B cell (primary cell): ENCODE measurements around the gene DNAJB6. TPM values are rescaled to one million over a fixed set of nuclear protein-coding genes. Genes with fewer than 3 reads are reported as not detected.

Experiments
- ATAC-seq: fragments of 200-7000 bp; cut with Tn5 transposase; one replicate; pipeline ENCODE4 v1.10.0; 2021; ENCODE audit warnings: low read depth, mild to moderate bottlenecking, moderate number of reproducible peaks, moderate library complexity
- CTCF ChIA-PET: fragments of 350-600 bp; sonication (Branson Sonifier 250); formaldehyde crosslinking; loops from one replicate; lab custom pipeline; 2021; ENCODE audit warnings: antibody characterized with exemption, inconsistent platforms; lab: Charles Lee
- POLR2A ChIA-PET: fragments of 350-600 bp; sonication (Branson Sonifier 250); formaldehyde crosslinking; loops from one replicate; lab custom pipeline; 2021; ENCODE audit warnings: antibody characterized with exemption; lab: Charles Lee
- DNase-seq: peaks from one replicate; pipeline ENCODE4 v3.0.0; 2013
- H2AFZ ChIP-seq: 2 replicates; pipeline ENCODE4 v1.6.1; 2012; ENCODE audit warnings: mild to moderate bottlenecking, low read depth, low read length; ENCODE audit not compliant: insufficient read depth, poor library complexity, severe bottlenecking
- H3K27ac ChIP-seq, 2 donors: 1 replicate in 1 of 2; 2 replicates in 1 of 2; pipeline ENCODE4 v1.5.1; 2012 to 2013; ENCODE audit warnings: low read length in 2 of 2, mild to moderate bottlenecking in 2 of 2, moderate library complexity in 1 of 2
- H3K27me3 ChIP-seq, 4 experiments: fragments of 200-600 bp in 1 of 4; sonication (generic) in 1 of 4; replicated peaks in 1 of 4; 1 replicate in 2 of 4; 2 replicates in 2 of 4; pipeline versions ENCODE4 v1.6.1 to v1.7.0; 2013 to 2016; ENCODE audit warnings: low read length in 3 of 4, mild to moderate bottlenecking in 2 of 4, mixed read lengths in 1 of 4, moderate library complexity in 1 of 4; ENCODE audit not compliant: insufficient read depth in 4 of 4, control insufficient read depth in 3 of 4; ENCODE audit errors: control extremely low read depth in 1 of 4
- H3K36me3 ChIP-seq, 2 experiments: replicated peaks in 1 of 2; 1 replicate in 1 of 2; 2 replicates in 1 of 2; pipeline versions ENCODE4 v1.6.1 to v1.7.1; 2013; ENCODE audit warnings: low read length in 1 of 2; ENCODE audit not compliant: insufficient read depth in 2 of 2, control insufficient read depth in 1 of 2; ENCODE audit errors: control extremely low read depth in 1 of 2, extremely low read depth in 1 of 2
- H3K4me1 ChIP-seq, 2 donors: fragments of 200-600 bp in 1 of 2; sonication (generic) in 1 of 2; 1 replicate in 1 of 2; 2 replicates in 1 of 2; pipeline versions ENCODE4 v1.5.1 to v1.6.1; 2013 to 2017; ENCODE audit warnings: low read length in 2 of 2; ENCODE audit not compliant: control insufficient read depth in 2 of 2, insufficient read depth in 2 of 2
- H3K4me2 ChIP-seq: replicated peaks from 2 replicates; pipeline ENCODE3; 2012; ENCODE audit warnings: mild to moderate bottlenecking, low read depth, low read length; ENCODE audit not compliant: poor library complexity, severe bottlenecking
- H3K4me3 ChIP-seq, 5 experiments: fragments of 200-600 bp in 1 of 5; sonication (generic) in 1 of 5; 1 replicate in 3 of 5; 2 replicates in 2 of 5; pipeline versions ENCODE4 v1.5.1 to v1.7.0; 2011 to 2016; ENCODE audit warnings: low read length in 4 of 5, mild to moderate bottlenecking in 4 of 5, low read depth in 2 of 5, control low read depth in 1 of 5, moderate library complexity in 1 of 5; ENCODE audit not compliant: insufficient read depth in 1 of 5; ENCODE audit errors: control extremely low read depth in 1 of 5, extremely low read depth in 1 of 5
- H3K79me2 ChIP-seq: fragments of 200-600 bp; sonication (generic); one replicate; pipeline ENCODE4 v1.6.0; 2016; ENCODE audit warnings: low read length; ENCODE audit not compliant: control insufficient read depth, insufficient read depth
- H3K9ac ChIP-seq: fragments of 200-600 bp; sonication (generic); 2 replicates; pipeline ENCODE4 v1.6.1; 2017; ENCODE audit warnings: mild to moderate bottlenecking, low read length, moderate library complexity
- H3K9me3 ChIP-seq, 3 donors: one replicate each; pipeline versions ENCODE4 v1.6.1 to v1.7.1; 2013; ENCODE audit warnings: low read length in 2 of 3; ENCODE audit not compliant: control insufficient read depth in 2 of 3, insufficient read depth in 1 of 3; ENCODE audit errors: control extremely low read depth in 1 of 3
- H4K20me1 ChIP-seq: 2 replicates; pipeline ENCODE4 v1.6.0; 2012; ENCODE audit warnings: mild to moderate bottlenecking, low read length; ENCODE audit not compliant: insufficient read depth, control insufficient read depth, poor library complexity, severe bottlenecking
- H3K27ac Mint-ChIP-seq: one replicate; pipeline ENCODE4 v1.8.0; 2021; ENCODE audit warnings: mixed read lengths
- H3K27me3 Mint-ChIP-seq: one replicate; pipeline ENCODE4 v1.8.0; 2021; ENCODE audit warnings: mixed read lengths
- H3K4me1 Mint-ChIP-seq: one replicate; pipeline ENCODE4 v1.8.0; 2021; ENCODE audit warnings: mixed read lengths
- H3K4me3 Mint-ChIP-seq: one replicate; pipeline ENCODE4 v1.8.0; 2021; ENCODE audit warnings: mixed read lengths
- H3K9me3 Mint-ChIP-seq: one replicate; pipeline ENCODE4 v1.8.0; 2022; ENCODE audit warnings: mixed read lengths; ENCODE audit not compliant: insufficient read depth
- CTCF ChIP-seq: fragments of 200-600 bp; IDR thresholded peaks from one replicate; pipeline ENCODE4 v1.8.0; 2022; ENCODE audit warnings: antibody characterized with exemption, mild to moderate bottlenecking
- EZH2 ChIP-seq: IDR thresholded peaks from 2 replicates; pipeline ENCODE4 v1.6.1; 2012; ENCODE audit warnings: borderline replicate concordance, low read depth, mild to moderate bottlenecking, moderate library complexity, low read length; ENCODE audit not compliant: insufficient read depth, poor library complexity, severe bottlenecking
- WGBS: methylation state at CpG from one replicate; pipeline ENCODE4 v1.1.5; 2013; ENCODE audit warnings: missing lambda C conversion rate; ENCODE audit not compliant: insufficient coverage; 5-methylcytosine and 5-hydroxymethylcytosine counted together
- intact Hi-C: fragments of 100-400 bp; cut with micrococcal nuclease; formaldehyde crosslinking; loops from one replicate; pipeline ENCODE4 v1.10.0; 2022
- polyA plus RNA-seq: library from polyadenylated mRNA; depleted of rRNA; stranded (reverse); fragments of >200 nt; gene quantifications from 2 replicates; pipeline ENCODE4 v1.2.3, GENCODE V29; 2012
- total RNA-seq, 2 donors: library from RNA; stranded (reverse); fragments of 120-200 nt in 1 of 2; gene quantifications; 1 replicate in 1 of 2; 2 replicates in 1 of 2; pipeline versions ENCODE4 v1.2.3 to v1.2.4, GENCODE V29; 2013 to 2022

The DNAJB6 gene
- total and polyA plus RNA-seq, 2 donors (not counting 1 experiment from before 2014, with no cell fraction given) = 22.4 to 116 TPM

- peaks cover 0 to 30% of the 10 kb centered on the region in 2 experiments for H3K36me3 ChIP-seq
- 97% methylated on average over 49 of the region's 49 CpGs for WGBS
- H3K9ac ChIP-seq = no peak overlapping the region
- H3K79me2 ChIP-seq = no peaks in the 10 kb centered on the region
- DNase-seq (no peak), ATAC-seq (no peak)
- Mint-ChIP-seq H3K27ac (no peak overlapping the region), H3K9me3 (no peaks in the 10 kb centered on the region), H3K27me3 (no peaks in the 10 kb centered on the region), H3K4me3 (no peak overlapping the region), H3K4me1 (no peaks in the 10 kb centered on the region)
- intact Hi-C loops = no loop called here
- H3K4me1 ChIP-seq = no peaks in the 10 kb centered on the region
- no peak overlapping the region for H3K4me3 ChIP-seq
- no peak overlapping the region for H3K4me2 ChIP-seq
- CTCF ChIA-PET = interaction anchor here (0.7 kb wide), 1 partner anchor 27 kb away, joined by 3 read pairs; no protein-coding TSS in a partner anchor
- POLR2A ChIA-PET = no interaction called here
- no peaks in the 10 kb centered on the region for H4K20me1 ChIP-seq
- H3K27me3 ChIP-seq = no peaks in the 10 kb centered on the region
- H3K9me3 ChIP-seq = no peaks in the 10 kb centered on the region
- H2AFZ ChIP-seq = no peak overlapping the region
- TF ChIP-seq CTCF (no peak), EZH2 (no peak)
- H3K27ac ChIP-seq = no peak overlapping the region
These were observed 77.3 kb downstream of the DNAJB6 start for GRCh38 chr7:157413881-157414701.

- Histone ChIP-seq H3K4me3 (no peak overlapping the region), H3K79me2 (no peaks in the 10 kb centered on the region), H3K4me2 (no peak overlapping the region), H4K20me1 (no peaks in the 10 kb centered on the region), H3K9ac (no peak overlapping the region), H3K36me3 (peaks cover 0 to 30% of the 10 kb centered on the region in 2 experiments), H3K9me3 (no peaks in the 10 kb centered on the region), H2AFZ (no peak overlapping the region), H3K27ac (no peak overlapping the region), H3K27me3 (no peaks in the 10 kb centered on the region), H3K4me1 (no peaks in the 10 kb centered on the region)
- ChIA-PET CTCF (no interaction called here), POLR2A (no interaction called here)
- no peak overlapping the region for H3K4me3 Mint-ChIP-seq
- no peak overlapping the region for H3K27ac Mint-ChIP-seq
- H3K9me3 Mint-ChIP-seq = no peaks in the 10 kb centered on the region
- 94% methylated on average over 8 of the region's 8 CpGs for WGBS
- H3K27me3 Mint-ChIP-seq = no peaks in the 10 kb centered on the region
- no peak for TF ChIP-seq CTCF
- TF ChIP-seq EZH2 = no peak
- no peaks in the 10 kb centered on the region for H3K4me1 Mint-ChIP-seq
- intact Hi-C loops = no loop called here
- DNase-seq (no peak), ATAC-seq (no peak)
These were observed 77.9 kb downstream of the DNAJB6 start for GRCh38 chr7:157414702-157415096.
